Endothelial cell of umbilical vein (primary cell): ENCODE measurements around the gene METTL24. TPM values are rescaled to one million over a fixed set of nuclear protein-coding genes. Genes with fewer than 3 reads are reported as not detected.

Source experiments
- BruUV-seq: library from RNA; stranded (reverse); fragments of 400-500 nt; replicated peaks from 2 replicates; lab custom pipeline; 2021; lab: Mats Ljungman, UMichigan
- CTCF ChIA-PET: fragments of 300-600, 350-600 bp; sonication (Branson Sonifier 250); formaldehyde crosslinking; loops from one replicate; lab custom pipeline; 2021; ENCODE audit warnings: antibody characterized with exemption, inconsistent platforms; lab: Charles Lee
- POLR2A ChIA-PET: fragments of 300-600, 350-600 bp; sonication (Branson Sonifier 250); formaldehyde crosslinking; loops from one replicate; lab custom pipeline; 2021; ENCODE audit warnings: antibody characterized with exemption, inconsistent platforms; lab: Charles Lee
- DNase-seq: peaks from one replicate; pipeline ENCODE4 v3.0.0-alpha.2; 2011; ENCODE audit warnings: low read depth, low spot score
- FAIRE-seq: peaks from 2 replicates; lab custom pipeline; 2011; peaks lifted over from hg19 to GRCh38; lab: Jason Lieb, UNC
- H2AFZ ChIP-seq: 2 replicates; pipeline ENCODE4 v1.6.0; 2012; ENCODE audit warnings: low read depth, low read length, control low read depth, inconsistent platforms
- H3K27ac ChIP-seq: 2 replicates; pipeline ENCODE4 v1.5.1; 2011; ENCODE audit warnings: low read depth, mild to moderate bottlenecking, control low read depth, low read length, moderate library complexity; ENCODE audit not compliant: insufficient read depth
- H3K27me3 ChIP-seq, 2 experiments: 2 replicates each; pipeline versions ENCODE4 v1.6.0 to v1.6.1; 2011; ENCODE audit warnings: low read length in 2 of 2, mixed read lengths in 1 of 2; ENCODE audit not compliant: control insufficient read depth in 2 of 2, insufficient read depth in 2 of 2
- H3K36me3 ChIP-seq, 2 experiments: 2 replicates in 1 of 2; 3 replicates in 1 of 2; pipeline ENCODE4 v1.5.1; 2011; ENCODE audit warnings: low read length in 2 of 2, mild to moderate bottlenecking in 1 of 2, moderate library complexity in 1 of 2; ENCODE audit not compliant: control insufficient read depth in 2 of 2, insufficient read depth in 2 of 2; ENCODE audit errors: extremely low read depth in 1 of 2
- H3K4me1 ChIP-seq: 3 replicates; pipeline ENCODE4 v1.5.1; 2011; ENCODE audit warnings: mild to moderate bottlenecking, low read length; ENCODE audit not compliant: control insufficient read depth, insufficient read depth; ENCODE audit errors: extremely low read depth
- H3K4me2 ChIP-seq: 2 replicates; pipeline ENCODE4 v1.6.1; 2011; ENCODE audit warnings: low read length, control low read depth, mixed read lengths; ENCODE audit not compliant: insufficient read depth
- H3K4me3 ChIP-seq, 3 experiments: fragments of 200-600 bp in 1 of 3; sonication (generic), shearing (Covaris generic) in 1 of 3; replicated peaks in 1 of 3; 2 replicates each; pipeline ENCODE4 v1.5.1; 2011 to 2016; ENCODE audit warnings: control low read depth in 3 of 3, low read length in 3 of 3, mild to moderate bottlenecking in 2 of 3, inconsistent platforms in 1 of 3, low read depth in 1 of 3, moderate library complexity in 1 of 3; ENCODE audit not compliant: insufficient read depth in 1 of 3
- H3K79me2 ChIP-seq: 2 replicates; pipeline ENCODE4 v1.6.0; 2012; ENCODE audit warnings: low read length, inconsistent platforms; ENCODE audit not compliant: control insufficient read depth, insufficient read depth
- H3K9ac ChIP-seq: replicated peaks from 2 replicates; pipeline ENCODE3; 2011; ENCODE audit warnings: low read length, control low read depth; ENCODE audit not compliant: insufficient read depth; ENCODE audit errors: extremely low read depth
- H3K9me1 ChIP-seq: replicated peaks from 3 replicates; pipeline ENCODE4 v1.6.0; 2011; ENCODE audit warnings: mild to moderate bottlenecking, low read length; ENCODE audit not compliant: control insufficient read depth, insufficient read depth; ENCODE audit errors: extremely low read depth
- H3K9me3 ChIP-seq: replicated peaks from 2 replicates; pipeline ENCODE4 v1.5.1; 2012; ENCODE audit warnings: low read length, inconsistent platforms; ENCODE audit not compliant: control insufficient read depth, insufficient read depth
- H4K20me1 ChIP-seq: replicated peaks from 2 replicates; pipeline ENCODE3; 2011; ENCODE audit warnings: mild to moderate bottlenecking, low read length; ENCODE audit not compliant: control insufficient read depth, insufficient read depth; ENCODE audit errors: extremely low read depth
- EZH2 ChIP-seq: IDR thresholded peaks from 2 replicates; pipeline ENCODE4 v1.6.1; 2012; ENCODE audit warnings: borderline replicate concordance, low read depth, mild to moderate bottlenecking, moderate library complexity, low read length, inconsistent platforms; ENCODE audit not compliant: severe bottlenecking
- FOS ChIP-seq: IDR thresholded peaks from 2 replicates; pipeline ENCODE4 v1.6.1; 2011; ENCODE audit warnings: mild to moderate bottlenecking, low read length, moderate library complexity, borderline replicate concordance; ENCODE audit not compliant: insufficient read depth
- GATA2 ChIP-seq: IDR thresholded peaks from 2 replicates; pipeline ENCODE4 v1.7.0; 2011; ENCODE audit warnings: low read depth, mild to moderate bottlenecking, moderate library complexity, mixed read lengths, low read length; ENCODE audit not compliant: insufficient read length, insufficient read depth
- JUN ChIP-seq: IDR thresholded peaks from 2 replicates; pipeline ENCODE4 v1.6.1; 2011; ENCODE audit warnings: borderline replicate concordance, low read depth; ENCODE audit not compliant: insufficient read length, insufficient read depth
- MAX ChIP-seq: IDR thresholded peaks from 2 replicates; pipeline ENCODE4 v1.6.1; 2011; ENCODE audit not compliant: insufficient read depth, insufficient read length
- MYC ChIP-seq: IDR thresholded peaks from one replicate; pipeline ENCODE4 v1.6.1; 2011; ENCODE audit warnings: mild to moderate bottlenecking, low read depth, low read length
- POLR2A ChIP-seq: IDR thresholded peaks from 2 replicates; pipeline ENCODE4 v1.6.1; 2012; ENCODE audit warnings: low read depth, mild to moderate bottlenecking, control low read depth, low read length
- POLR2AphosphoS5 ChIP-seq: IDR thresholded peaks from 2 replicates; pipeline ENCODE4 v1.6.1; 2012; ENCODE audit warnings: low read depth, mild to moderate bottlenecking, control low read depth, low read length, moderate library complexity; ENCODE audit not compliant: insufficient read depth
- dilution Hi-C: fragments of 300-500 bp; cut with MboI; formaldehyde crosslinking; loops from one replicate; pipeline ENCODE4 v1.15.0; 2019; ENCODE audit warnings: low sequenced_read_pairs; ENCODE audit not compliant: extremely low pct_ligation_motif_present
- intact Hi-C: fragments of 100-400 bp; cut with micrococcal nuclease; formaldehyde crosslinking; loops from one replicate; pipeline ENCODE4 v1.10.0; 2022
- polyA plus RNA-seq, 4 experiments: library from polyadenylated mRNA; depleted of rRNA in 3 of 4; stranded (reverse) in 3 of 4; unstranded in 1 of 4; fragments of >200 nt; gene quantifications; 2 replicates each; pipeline versions ENCODE4 v1.2.1 to v1.2.3, GENCODE V29; 2011 to 2012; ENCODE audit warnings: missing spikeins in 1 of 4
- total RNA-seq: library from RNA; stranded (reverse); gene quantifications from 2 replicates; pipeline ENCODE4 v1.2.3, GENCODE V29; 2021
- TF ChIP-seq, protein P1 (sequence below), 2 donors: IDR thresholded peaks; 1 replicate in 1 of 2; 2 replicates in 1 of 2; pipeline ENCODE4 v1.5.1; 2011; ENCODE audit warnings: low read length in 2 of 2, mild to moderate bottlenecking in 2 of 2, moderate library complexity in 2 of 2, control low read depth in 1 of 2, inconsistent platforms in 1 of 2, low read depth in 1 of 2; ENCODE audit not compliant: insufficient read depth in 1 of 2; ENCODE audit errors: extremely low read depth in 1 of 2

METTL24 gene
- total and polyA plus RNA-seq, 2 donors (not counting 3 experiments of a cell fraction or from before 2014, with no cell fraction given) = not detected

DNA sequence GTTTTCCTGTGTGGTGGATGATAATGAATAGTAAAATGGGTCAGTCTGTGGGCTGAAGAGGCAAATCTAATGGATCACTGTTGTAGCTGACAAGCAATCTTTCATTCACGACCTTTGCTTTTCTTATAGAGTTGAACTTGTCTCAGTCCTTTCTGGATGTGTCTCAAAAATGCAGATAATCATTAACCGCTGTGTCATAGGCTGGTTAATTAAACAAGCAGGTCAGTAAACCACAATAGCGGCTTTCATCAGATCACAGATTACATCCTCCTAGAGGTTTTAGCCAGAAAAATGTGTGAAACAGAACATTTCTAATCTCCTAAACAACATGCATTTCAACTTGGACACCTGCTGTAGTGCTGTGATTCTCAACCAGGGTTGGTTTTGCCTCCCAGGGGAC, 2.5 kb upstream of the METTL24 start:
- no peaks in the 10 kb centered on the region for H3K9me3 ChIP-seq
- ChIA-PET CTCF (no interaction called here), POLR2A (no interaction called here)
- H3K27ac ChIP-seq = no peak overlapping the region
- H3K4me2 ChIP-seq = no peak overlapping the region
- no peak for DNase-seq
- TF ChIP-seq FOS = no peak
- TF ChIP-seq, protein P1, sequence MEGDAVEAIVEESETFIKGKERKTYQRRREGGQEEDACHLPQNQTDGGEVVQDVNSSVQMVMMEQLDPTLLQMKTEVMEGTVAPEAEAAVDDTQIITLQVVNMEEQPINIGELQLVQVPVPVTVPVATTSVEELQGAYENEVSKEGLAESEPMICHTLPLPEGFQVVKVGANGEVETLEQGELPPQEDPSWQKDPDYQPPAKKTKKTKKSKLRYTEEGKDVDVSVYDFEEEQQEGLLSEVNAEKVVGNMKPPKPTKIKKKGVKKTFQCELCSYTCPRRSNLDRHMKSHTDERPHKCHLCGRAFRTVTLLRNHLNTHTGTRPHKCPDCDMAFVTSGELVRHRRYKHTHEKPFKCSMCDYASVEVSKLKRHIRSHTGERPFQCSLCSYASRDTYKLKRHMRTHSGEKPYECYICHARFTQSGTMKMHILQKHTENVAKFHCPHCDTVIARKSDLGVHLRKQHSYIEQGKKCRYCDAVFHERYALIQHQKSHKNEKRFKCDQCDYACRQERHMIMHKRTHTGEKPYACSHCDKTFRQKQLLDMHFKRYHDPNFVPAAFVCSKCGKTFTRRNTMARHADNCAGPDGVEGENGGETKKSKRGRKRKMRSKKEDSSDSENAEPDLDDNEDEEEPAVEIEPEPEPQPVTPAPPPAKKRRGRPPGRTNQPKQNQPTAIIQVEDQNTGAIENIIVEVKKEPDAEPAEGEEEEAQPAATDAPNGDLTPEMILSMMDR (IDR thresholded peaks at IDR 0.05; ENCODE audit: extremely low read depth in 1 of 2, insufficient read depth in 1 of 2, low read depth in 1 of 2, low read length in 2 of 2) = no peak
- TF ChIP-seq JUN = no peak
- TF ChIP-seq POLR2AphosphoS5 = no peak
- no peak for TF ChIP-seq POLR2A
- TF ChIP-seq EZH2 = no peak
- TF ChIP-seq MYC = no peak
- TF ChIP-seq GATA2 = no peak
- no peak for TF ChIP-seq MAX
- BruUV-seq = no TSS peak
- dilution Hi-C loops = no loop called here
- no peak overlapping the region for H2AFZ ChIP-seq
- no peaks in the 10 kb centered on the region for H3K36me3 ChIP-seq
- no peaks in the 10 kb centered on the region for H4K20me1 ChIP-seq
- H3K4me1 ChIP-seq = no peaks in the 10 kb centered on the region
- H3K9ac ChIP-seq = no peak overlapping the region
- H3K4me3 ChIP-seq = no peak overlapping the region
- no peaks in the 10 kb centered on the region for H3K9me1 ChIP-seq
- intact Hi-C loops = no loop called here
- H3K27me3 ChIP-seq = peaks cover 44 to 65% of the 10 kb centered on the region in 2 experiments
- no peaks in the 10 kb centered on the region for H3K79me2 ChIP-seq
- FAIRE-seq = no peak
